GM21825 (cell line): ENCODE results near the gene CRYGS.
"Not testable (repeated sequence)": the region's sequence is repeated elsewhere in the genome, so short reads cannot be mapped to it uniquely, and the experiment has no call there.

Experiments used
- ATAC-seq: cut with Tn5 transposase; IDR thresholded peaks from one replicate; pipeline ENCODE4 v1.9.1; 2021; ENCODE audit warnings: mild to moderate bottlenecking, moderate library complexity; ENCODE audit not compliant: unreplicated experiment

CRYGS gene

GRCh38 chr3:186564586-186564985 is 20.4 kb upstream of the CRYGS start:
- ATAC-seq: no peak

DNA sequence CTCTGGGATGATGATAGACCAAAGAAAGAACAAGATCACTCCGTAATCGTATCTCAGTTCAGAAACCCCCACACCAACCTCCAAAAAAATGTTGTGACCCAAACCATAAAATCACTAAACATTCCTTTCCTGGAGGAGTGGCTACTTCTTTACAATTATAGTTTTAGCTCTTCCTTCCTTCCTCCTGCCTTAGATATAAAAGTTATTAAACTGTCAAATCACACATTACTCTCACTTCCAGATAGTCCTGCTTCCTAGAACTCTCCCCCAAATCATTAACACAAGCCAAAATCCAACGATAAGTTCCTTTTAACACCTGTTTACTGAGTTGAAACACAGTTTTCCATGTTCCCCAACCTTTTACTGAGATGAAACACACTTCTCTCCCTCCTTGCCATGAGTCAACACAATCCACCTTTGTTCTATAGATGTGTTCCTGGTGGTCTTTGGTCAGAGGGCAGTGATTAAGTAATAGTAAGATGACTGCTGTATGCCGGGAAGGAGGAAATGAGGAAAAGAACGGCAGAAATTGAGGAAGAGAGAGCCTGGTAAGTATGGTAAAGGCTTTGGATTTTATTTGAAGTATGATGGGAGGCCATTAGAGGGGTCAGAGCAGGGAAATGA is 8.3 kb upstream of the CRYGS start:
- ATAC-seq: no peak

DNA sequence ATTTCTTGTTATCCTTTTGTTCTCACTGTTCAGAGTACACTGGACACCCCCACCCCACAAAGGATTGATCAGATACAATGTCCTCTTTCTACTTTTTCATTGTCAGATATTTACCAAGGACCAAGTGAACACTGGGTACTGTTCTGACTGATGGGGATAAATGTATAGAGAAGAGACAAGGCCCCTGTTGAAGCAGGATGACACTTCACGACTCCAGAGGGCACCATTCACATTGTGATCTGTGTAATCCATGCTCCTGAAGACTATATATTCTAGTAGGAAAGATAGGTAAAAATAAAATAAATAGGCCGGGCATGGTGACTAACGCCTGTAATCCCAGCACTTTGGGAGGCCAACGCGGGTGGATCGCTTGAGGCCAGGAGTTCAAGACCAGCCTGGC is 7.2 kb upstream of the CRYGS start:
- no peak for ATAC-seq

GRCh38 chr3:186549497-186549896 is 5.3 kb upstream of the CRYGS start:
- ATAC-seq: no peak

- no peak for ATAC-seq
Measured at GRCh38 chr3:186540835-186541226, 3.3 kb downstream of the CRYGS start.

DNA sequence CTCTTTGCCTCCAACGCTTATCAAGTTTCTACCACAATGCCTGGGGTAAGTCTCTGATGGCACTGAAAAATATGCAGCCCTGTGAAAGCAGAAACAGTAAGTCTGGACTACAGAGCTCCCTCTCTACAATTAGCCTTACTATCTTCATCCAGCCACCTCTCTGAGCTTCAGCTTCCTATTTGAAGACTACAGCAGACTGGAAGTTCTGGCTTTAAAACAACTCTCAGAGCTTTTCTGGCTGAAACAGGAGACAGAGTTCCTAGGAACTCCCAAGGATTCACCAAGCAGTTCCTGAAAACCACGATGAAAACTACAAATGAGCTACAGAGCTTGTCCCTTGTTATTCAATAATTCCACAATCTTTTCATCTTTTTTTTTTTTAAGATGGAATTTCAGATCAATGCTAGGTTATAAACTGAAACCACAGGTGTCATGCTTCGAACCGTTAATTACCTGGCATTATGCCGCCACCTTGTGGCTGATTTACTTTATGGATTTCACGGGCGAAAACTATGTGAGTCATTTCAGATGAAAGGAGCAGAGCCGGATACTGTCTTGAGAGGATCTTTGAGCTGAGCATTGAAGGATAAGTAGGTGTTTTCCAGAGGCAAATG is 3.9 kb downstream of the CRYGS start:
- ATAC-seq: peak; percentile 55

- no peak for ATAC-seq
Measured at GRCh38 chr3:186538779-186539178, 5.4 kb downstream of the CRYGS start.

- ATAC-seq: no peak
Measured at GRCh38 chr3:186536883-186537844, 7.0 kb downstream of the CRYGS start.

DNA sequence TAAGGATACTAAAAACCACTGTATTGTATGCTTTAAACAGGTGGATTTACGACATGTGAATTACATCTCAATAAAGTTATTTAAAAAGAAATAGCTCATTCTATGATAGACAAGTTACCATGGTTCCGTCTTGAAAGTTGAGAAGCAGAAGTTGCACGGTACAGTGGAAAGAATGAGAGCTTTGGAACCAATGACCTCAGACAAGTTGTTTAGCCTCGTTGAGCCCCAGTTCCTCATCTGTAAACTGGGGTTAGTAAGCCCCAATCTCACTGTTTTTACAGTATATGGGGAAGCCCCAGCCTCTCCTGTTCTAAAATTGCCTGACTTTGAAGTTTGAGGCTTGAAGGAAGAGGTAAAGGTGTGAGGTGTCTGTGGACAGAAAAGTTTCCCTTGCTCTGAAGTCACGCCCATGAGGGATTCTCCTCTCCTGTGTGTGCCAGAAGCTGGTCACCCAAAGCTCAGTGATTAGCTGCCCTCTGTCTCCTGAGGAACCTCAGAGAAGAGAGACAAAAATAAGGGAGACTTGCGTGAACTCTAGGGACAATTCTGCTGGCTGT is 10.0 kb downstream of the CRYGS start:
- ATAC-seq: peak; percentile 69

GRCh38 chr3:186532598-186533072 is 11.5 kb downstream of the CRYGS start:
- ATAC-seq: peak; percentile 54

- ATAC-seq: not testable (repeated sequence)
Measured at GRCh38 chr3:186531694-186532093, 12.5 kb downstream of the CRYGS start.

GRCh38 chr3:186530415-186530814 is 13.8 kb downstream of the CRYGS start:
- no peak for ATAC-seq

- ATAC-seq: no peak
Measured at GRCh38 chr3:186529201-186529999, 14.8 kb downstream of the CRYGS start.

DNA sequence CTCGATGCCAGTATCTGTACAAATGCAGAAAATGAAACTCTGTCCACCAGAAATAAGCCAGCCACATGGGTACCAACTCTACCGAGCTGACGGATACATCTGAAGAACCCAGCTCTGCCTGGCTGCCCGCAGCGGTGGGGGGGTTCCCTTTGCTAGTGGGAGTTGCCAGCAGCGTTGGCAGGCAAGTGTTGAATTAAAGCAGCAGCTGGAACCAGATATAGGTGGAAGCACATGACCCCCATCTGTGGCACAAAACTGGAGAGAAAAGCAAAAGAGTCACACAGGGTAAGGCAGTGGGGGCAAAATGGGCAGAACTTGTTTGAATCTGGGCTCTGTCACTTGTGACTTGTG is 17.9 kb downstream of the CRYGS start:
- ATAC-seq: no peak

DNA sequence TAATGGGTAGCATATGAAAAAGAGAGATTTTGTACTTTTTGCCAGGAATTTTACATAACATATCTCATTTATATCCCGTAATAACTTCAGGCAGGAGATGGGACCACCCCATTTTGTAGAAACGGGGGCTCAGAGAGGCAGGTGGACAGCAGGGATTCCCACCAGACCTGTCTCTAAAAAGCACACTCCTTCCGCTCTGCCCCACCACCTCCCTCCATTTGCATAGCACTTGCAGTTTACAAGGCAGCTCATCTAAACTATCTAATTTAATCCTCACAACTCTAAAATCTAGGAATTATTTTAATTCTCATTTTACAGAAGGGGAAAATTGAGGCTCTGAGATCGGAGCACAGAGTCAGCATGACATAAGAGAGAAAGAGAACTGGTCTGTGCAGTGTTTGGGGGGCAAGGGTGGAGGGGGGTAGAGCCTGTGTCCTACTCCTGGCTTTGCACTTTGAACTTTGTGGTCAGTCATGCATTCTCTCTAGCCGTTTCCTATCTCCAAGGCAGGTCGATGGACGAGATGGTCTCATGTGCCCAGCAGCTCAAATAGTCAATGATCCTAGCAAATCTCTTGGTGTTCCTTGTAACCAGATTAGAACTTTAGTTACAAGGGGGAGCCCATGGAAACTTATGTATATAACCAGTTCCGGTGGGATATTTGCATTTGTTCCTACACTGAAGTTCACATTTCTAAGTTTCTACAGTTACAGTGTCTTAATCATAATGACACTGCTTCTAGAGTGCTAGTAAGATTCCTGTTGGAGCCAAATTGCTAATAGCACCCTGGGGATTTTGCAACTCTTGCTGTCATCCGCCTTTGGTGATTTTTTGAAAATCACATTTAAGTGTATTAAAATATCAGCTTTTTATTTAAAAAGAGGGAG is 18.6 kb downstream of the CRYGS start:
- no peak for ATAC-seq

- no peak for ATAC-seq
Measured at GRCh38 chr3:186524616-186525015, 19.6 kb downstream of the CRYGS start.

- no peak for ATAC-seq
Measured at GRCh38 chr3:186523434-186523833, 20.7 kb downstream of the CRYGS start.

GRCh38 chr3:186523022-186523421 is 21.2 kb downstream of the CRYGS start:
- no peak for ATAC-seq

- ATAC-seq: peak; percentile 64
Measured at GRCh38 chr3:186520957-186521842, 23.0 kb downstream of the CRYGS start.
